Measurements from ENCODE around the gene ZGPAT.

- TF ChIP-seq CTCF (IDR thresholded peaks at IDR 0.05; ENCODE audit: extremely low read depth in 1 of 2, insufficient read depth in 1 of 2, low read depth in 1 of 2, low read length in 2 of 2) (no peak), EZH2 (IDR thresholded peaks at IDR 0.05; ENCODE audit: borderline replicate concordance, low read depth, low read length, severe bottlenecking) (no peak)
Observed at GRCh38 chr20:63735859-63736718, 28.2 kb downstream of the ZGPAT start, which contains the start of gene LIME1.
